HG02938 (cell line): ENCODE data around the gene ARHGEF28.

Experiments used
- ATAC-seq: cut with Tn5 transposase; IDR thresholded peaks from one replicate; pipeline ENCODE4 v1.9.1; 2021; ENCODE audit warnings: mild to moderate bottlenecking, moderate library complexity; ENCODE audit not compliant: unreplicated experiment

The ARHGEF28 gene

DNA sequence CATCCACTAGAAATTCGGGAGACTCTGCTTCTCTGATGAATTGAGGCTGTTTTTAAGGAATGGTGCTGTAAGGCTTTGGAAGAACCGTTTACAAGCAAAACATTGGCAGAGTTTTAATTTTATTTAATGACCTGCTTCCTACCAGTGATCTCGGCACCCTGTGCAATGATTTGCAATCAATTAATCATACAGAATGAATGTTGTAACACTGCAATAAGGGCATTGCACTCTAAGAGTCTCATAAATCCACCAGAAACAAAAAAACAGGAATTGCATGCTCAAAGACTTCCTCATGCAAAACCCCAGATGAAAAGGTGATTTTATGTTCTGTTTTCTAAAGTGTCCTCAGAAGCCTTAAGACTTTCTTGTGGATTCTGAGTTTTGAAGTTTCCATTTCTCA lies 295.7 kb downstream of the ARHGEF28 start:
- no peak for ATAC-seq

GRCh38 chr5:73922224-73922623 lies 296.2 kb downstream of the ARHGEF28 start:
- ATAC-seq, result no peak

DNA sequence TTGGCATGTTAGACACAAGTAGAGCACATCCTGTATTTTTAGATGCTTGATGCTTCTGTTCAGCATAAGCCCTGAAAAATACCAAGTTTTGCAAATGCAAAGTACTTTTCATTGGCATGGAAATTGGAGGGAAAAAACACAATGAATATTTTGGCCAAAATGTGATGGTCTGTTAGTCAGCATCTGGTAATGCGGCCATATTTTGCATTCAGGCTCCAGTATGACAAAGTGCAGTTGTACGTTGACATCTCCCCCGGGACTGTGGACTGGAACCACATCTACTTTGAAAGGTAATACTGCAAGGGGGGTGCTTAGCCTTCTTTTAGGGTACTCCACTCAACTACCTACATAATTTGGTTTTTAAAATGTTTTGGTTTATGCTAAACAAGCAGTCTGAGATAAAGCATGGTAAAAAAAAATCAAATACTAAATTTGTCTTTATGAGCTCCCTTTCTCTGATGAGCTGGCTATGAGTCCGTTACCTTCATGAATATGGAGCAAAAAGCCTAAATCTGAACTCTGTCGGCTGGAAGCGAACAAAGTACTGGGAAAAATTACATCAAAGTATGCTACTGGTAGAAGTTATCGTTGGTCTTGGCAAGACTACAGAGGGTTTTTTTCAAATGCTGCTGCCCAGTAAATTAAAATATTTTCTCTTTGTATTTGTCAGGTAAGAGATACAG lies 297.0 kb downstream of the ARHGEF28 start:
- no peak for ATAC-seq

- no peak for ATAC-seq
Observed at GRCh38 chr5:73928476-73929070, 302.6 kb downstream of the ARHGEF28 start.

DNA sequence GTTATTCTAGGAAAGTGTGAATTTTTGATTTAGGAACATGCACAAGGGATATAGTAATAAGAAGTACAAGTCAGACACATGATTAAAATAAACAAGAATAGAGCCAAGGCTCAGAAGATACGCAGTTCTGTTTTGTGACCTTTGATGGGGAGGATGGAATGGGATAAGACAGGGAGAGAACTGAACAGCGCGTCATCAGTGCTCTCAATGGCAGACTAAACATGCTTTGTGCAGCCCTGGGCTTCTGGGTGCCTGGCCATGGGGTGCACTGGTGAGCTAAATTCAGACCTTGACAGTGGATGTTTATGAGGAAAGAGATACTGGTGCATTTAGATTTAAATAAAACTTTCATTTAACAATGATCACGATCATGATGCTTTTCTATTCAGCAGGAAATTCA lies 309.7 kb downstream of the ARHGEF28 start:
- no peak for ATAC-seq

- ATAC-seq, result no peak
Observed at GRCh38 chr5:73938280-73938937, 312.4 kb downstream of the ARHGEF28 start.

GRCh38 chr5:73938938-73939320 lies 312.9 kb downstream of the ARHGEF28 start:
- no peak for ATAC-seq

GRCh38 chr5:73939557-73939956 lies 313.6 kb downstream of the ARHGEF28 start:
- no peak for ATAC-seq

DNA sequence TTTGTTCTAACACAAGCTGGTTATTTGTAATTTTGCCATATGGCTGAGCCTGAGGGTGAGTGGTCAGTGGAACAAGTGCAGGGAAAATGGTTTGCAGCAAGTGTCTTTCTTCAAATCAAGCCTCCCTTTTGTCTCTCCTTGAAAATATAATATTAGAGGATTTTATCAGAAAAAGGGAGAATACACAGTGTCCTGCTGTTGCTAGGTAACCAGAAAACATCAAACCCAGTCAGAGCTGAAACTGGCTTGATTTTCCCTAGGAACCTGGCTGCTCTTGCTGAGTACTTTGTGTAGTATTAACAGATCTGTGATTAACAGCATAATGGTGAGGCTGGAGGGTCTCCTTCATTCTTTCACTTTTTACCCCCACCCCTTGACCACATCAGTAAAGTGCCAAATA lies 314.0 kb downstream of the ARHGEF28 start:
- ATAC-seq, result no peak

DNA sequence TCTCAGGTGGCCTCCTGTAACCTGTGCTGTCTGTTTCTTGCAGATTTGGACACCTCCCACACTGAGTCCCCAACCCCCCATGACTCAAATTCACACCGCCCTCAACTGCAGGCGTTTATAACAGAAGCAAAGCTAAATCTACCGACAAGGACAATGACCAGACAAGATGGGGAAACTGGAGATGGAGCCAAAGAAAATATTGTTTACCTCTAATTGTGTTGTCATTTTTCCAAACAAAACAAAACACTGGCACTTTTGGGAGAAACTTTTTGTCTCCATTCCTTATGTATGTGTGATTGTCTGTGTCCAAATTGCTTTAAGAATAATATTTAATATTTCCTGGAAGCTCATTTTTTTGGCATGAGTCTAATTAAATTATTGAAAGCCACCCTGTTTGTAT lies 314.8 kb downstream of the ARHGEF28 start:
- ATAC-seq, result no peak

- no peak for ATAC-seq
Observed at GRCh38 chr5:73942783-73943182, 316.8 kb downstream of the ARHGEF28 start.

DNA sequence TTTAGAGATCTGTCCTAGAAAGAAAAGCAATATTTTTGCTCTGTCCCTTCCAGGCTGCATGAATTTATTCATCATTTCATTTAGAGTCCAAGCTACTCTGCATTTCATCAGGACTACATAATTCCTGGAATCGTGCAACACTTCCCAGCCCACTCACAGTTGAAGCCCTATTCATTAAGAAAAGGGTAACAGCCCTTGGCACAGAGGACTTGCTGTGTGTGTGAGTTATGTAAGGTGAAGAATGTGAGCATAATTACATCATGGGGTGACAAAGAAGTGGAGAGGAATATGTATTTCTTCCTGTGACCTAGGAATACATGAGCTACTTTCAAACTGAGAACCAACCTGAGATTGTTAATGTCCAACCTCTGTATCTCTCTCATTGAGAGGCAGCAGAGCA lies 317.4 kb downstream of the ARHGEF28 start:
- ATAC-seq, result no peak

DNA sequence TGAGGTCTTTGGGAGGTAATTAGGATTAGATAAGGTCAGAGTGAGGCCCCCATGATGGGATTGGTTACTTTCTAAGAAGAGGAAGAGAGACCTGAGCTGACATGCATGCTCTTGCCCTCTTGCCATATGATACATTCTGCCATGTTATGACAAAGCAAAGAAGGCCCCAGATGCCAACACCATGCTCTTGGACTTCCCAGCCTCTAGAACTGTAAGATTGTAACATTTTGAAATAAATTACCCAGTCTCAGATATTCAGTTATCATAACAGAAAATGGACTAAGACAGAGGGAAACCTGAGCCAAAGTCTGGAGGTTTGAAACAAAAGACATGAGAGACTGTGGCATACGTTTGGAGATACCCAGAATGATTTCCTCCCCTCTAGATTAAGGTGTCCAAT lies 318.6 kb downstream of the ARHGEF28 start:
- no peak for ATAC-seq

GRCh38 chr5:73945505-73945904 lies 319.5 kb downstream of the ARHGEF28 start:
- no peak for ATAC-seq

- no peak for ATAC-seq
Observed at GRCh38 chr5:73946278-73946677, 320.3 kb downstream of the ARHGEF28 start.

- ATAC-seq, result no peak
Observed at GRCh38 chr5:73946919-73947602, 321.1 kb downstream of the ARHGEF28 start.

DNA sequence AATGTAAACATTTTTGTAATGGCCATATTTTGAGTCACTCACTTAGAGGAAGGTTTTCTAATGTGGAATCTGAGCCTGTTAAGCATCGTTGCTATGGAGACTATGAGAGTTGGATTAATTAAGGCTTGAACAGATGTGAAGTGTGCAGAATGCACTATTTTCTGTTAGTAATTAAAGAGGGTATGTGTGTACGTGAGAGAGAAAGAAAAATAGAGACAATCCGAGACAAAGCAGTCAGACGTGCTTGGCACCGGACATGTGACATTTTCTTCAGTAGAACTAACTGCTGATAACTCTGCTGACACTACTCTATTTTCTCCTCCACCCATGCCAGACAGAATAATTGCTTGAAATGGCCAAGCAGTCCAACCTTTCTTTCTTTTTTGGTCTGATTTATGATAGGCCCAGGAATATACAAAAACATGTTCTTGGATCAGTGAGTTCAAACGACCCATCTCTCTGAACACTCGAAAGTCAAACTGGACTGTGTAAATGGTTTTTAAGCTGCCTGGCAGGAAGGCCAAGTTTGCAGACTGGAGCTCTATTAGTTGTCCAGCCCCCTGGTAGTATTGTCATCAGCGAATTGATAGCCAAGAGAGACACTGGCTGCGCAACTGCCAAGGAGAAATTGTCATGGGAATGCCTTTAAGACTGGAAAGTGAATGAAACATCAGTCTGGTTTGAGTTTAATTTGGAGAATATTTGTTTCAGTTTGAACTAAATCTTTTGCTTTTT lies 322.1 kb downstream of the ARHGEF28 start:
- ATAC-seq, result no peak

DNA sequence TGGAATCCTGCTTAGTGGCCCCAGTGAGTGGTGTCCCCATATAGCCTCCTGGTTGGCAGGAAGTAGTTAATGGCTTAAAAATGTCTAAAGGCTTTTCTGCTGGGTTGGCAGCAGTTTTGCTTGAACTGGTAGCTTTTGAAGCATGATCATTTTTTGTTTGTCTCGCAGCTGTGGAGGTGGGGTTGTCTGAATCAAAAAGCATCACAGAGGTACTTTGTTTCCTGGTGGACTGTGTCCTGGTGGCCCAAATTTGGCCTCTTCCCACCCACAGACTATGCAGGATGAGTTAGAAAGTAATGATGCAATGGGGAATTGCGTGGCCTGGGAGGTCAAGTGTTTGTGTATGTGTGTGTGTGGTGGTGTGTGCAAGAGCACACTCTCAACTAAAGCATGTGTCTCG lies 322.7 kb downstream of the ARHGEF28 start:
- no peak for ATAC-seq

DNA sequence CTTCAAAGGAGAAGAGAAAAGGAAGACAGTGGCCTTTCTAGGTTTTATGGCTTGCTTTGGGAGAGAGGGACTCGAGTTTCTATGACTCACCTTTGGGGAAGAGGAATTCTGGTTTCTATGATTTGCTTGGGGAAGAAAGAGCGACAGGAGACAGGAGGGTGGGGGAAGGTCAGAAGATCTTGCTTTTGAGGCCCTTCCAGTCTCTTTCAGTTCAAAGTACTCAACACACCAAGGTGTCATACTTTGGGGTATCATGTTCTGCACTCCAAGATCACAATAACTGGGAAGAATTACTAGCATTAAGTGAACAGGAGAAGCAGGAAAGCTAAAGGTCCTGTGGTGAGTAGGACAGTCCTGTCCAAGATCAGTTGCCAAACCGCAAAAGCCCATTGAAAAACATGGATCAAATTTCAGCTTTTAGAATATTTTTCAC lies 324.5 kb downstream of the ARHGEF28 start:
- ATAC-seq, result no peak

DNA sequence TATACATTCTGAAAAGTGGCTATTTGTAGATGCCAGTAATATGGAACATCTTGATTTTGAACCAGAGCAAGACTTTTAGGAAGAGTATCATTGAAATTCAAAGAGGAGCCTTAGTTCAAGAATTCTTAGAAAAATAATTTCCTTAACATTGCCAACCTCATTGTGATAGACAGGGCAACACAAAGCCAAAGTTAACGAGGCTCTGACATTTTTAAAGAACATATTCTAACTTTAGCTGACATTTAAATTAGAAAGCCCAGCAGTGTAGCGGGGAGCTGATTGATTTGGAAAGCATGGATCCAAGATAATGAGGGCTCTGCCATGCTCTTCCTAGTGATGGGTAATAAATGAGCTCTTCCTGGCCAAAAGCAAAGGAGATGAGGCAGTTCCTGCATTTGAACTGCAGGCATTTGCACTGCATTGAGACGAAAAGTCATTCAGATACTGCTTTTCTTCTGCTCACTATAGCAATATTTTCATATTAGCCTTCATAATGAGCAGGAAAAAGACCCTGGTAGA lies 325.0 kb downstream of the ARHGEF28 start:
- ATAC-seq, result no peak

GRCh38 chr5:73952872-73953271 lies 326.9 kb downstream of the ARHGEF28 start:
- no peak for ATAC-seq
